Smooth muscle cell (in vitro differentiated cells): ENCODE results near the gene CCDC198. TPM values are rescaled to one million over a fixed set of nuclear protein-coding genes. Genes with fewer than 3 reads are reported as not detected.

Experiments used
- DNase-seq: peaks from one replicate; lab custom pipeline; 2025; ENCODE audit not compliant: unreplicated experiment; lab: John Stamatoyannopoulos, UW
- H2AFZ ChIP-seq: fragments of 200-600 bp; sonication (generic); 2 replicates; pipeline ENCODE4 v1.6.0; 2016; ENCODE audit warnings: antibody characterized with exemption, low read depth, mild to moderate bottlenecking
- H3F3A ChIP-seq: fragments of 200-600 bp; sonication (generic); 2 replicates; pipeline ENCODE4 v1.6.0; 2017; ENCODE audit warnings: antibody characterized with exemption, low read depth
- H3K27ac ChIP-seq: fragments of 200-600 bp; sonication (generic); 2 replicates; pipeline ENCODE4 v1.5.1; 2016; ENCODE audit warnings: low read depth, mild to moderate bottlenecking
- H3K27me3 ChIP-seq: fragments of 200-600 bp; sonication (generic); 2 replicates; pipeline ENCODE4 v1.6.1; 2016; ENCODE audit warnings: low read depth, mild to moderate bottlenecking
- H3K36me3 ChIP-seq: fragments of 200-600 bp; sonication (generic); 2 replicates; pipeline ENCODE4 v1.5.1; 2016; ENCODE audit warnings: low read depth
- H3K4me1 ChIP-seq: fragments of 200-600 bp; sonication (generic); 2 replicates; pipeline ENCODE4 v1.5.1; 2016; ENCODE audit warnings: low read depth
- H3K4me2 ChIP-seq: fragments of 200-600 bp; sonication (generic); 2 replicates; pipeline ENCODE4 v1.6.0; 2016; ENCODE audit warnings: mild to moderate bottlenecking
- H3K4me3 ChIP-seq: fragments of 200-600 bp; sonication (generic); 2 replicates; pipeline ENCODE4 v1.5.1; 2016; ENCODE audit warnings: mild to moderate bottlenecking
- H3K79me2 ChIP-seq: fragments of 200-600 bp; sonication (generic); 2 replicates; pipeline ENCODE4 v1.6.0; 2016; ENCODE audit warnings: low read depth, mild to moderate bottlenecking
- H3K9ac ChIP-seq: fragments of 200-600 bp; sonication (generic); 2 replicates; pipeline ENCODE4 v1.6.0; 2016; ENCODE audit warnings: low read depth
- H3K9me3 ChIP-seq: fragments of 200-600 bp; sonication (generic); replicated peaks from 2 replicates; pipeline ENCODE4 v1.5.1; 2016; ENCODE audit warnings: low read depth
- H4K20me1 ChIP-seq: fragments of 200-600 bp; sonication (generic); 2 replicates; pipeline ENCODE4 v1.6.0; 2016; ENCODE audit warnings: low read depth
- CTCF ChIP-seq: fragments of 200-600 bp; sonication (generic); IDR thresholded peaks from 2 replicates; pipeline ENCODE4 v1.5.1; 2017; ENCODE audit warnings: borderline replicate concordance, mild to moderate bottlenecking, antibody characterized with exemption; ENCODE audit not compliant: insufficient read depth, poor library complexity, severe bottlenecking
- WGBS: methylation state at CpG from one replicate; pipeline ENCODE4 v1.1.7; 2016; ENCODE audit warnings: low lambda C conversion rate; 5-methylcytosine and 5-hydroxymethylcytosine counted together
- polyA plus RNA-seq: library from polyadenylated mRNA; unstranded; fragments of >200 nt; fragmentation: Nextera tagmentation; extraction: Ambion mirVana; gene quantifications from 2 replicates; pipeline ENCODE4 v1.2.1, GENCODE V29; 2016
- total RNA-seq: library from RNA; depleted of rRNA; stranded (reverse); fragments of >200 nt; gene quantifications from 2 replicates; pipeline ENCODE4 v1.2.3, GENCODE V29; 2014

Gene CCDC198
- total and polyA plus RNA-seq, 2 experiments from 2014 or later = not detected

DNA sequence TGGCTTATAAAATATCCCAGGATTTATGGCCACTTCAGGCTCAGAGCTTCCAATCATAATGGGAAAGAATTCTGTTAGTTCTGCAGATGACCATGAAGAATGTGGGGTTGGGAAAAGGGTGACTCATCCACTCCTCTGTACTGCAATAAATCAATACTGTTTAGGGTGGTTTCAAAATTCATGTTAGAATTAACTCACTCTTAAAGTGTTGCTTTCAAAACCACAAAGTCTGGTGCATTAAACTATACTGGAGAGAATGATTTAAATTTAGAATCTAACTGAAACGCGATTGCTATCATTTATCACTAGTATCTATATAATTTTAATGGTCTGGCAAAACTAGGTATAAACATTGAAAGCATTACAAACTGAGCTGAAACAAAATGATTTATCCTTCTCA, 798 bp downstream of the CCDC198 start:
- H3K4me2 ChIP-seq = peak overlapping the region; percentile 34
- no peak overlapping the region for H3K9ac ChIP-seq
- WGBS = 46% methylated on average over 2 of the region's 2 CpGs

DNA sequence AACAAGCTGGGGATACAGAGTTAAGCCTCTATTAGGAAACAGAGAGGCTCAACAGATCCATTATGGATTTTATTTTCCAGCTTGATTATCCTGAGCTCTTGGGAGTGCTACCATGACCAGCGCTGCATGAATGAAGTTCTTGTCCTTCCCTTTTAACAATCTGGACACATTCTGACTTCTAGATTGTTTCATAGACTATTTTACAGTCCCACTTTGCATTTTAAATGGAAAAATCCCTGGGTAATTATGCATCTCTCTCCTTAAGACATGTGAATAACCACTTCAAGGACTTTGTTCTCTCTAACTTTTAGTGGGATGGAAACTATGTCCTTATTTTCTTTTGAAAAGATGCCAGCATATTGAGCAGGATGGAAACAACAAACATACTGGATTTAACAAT, 2.0 kb downstream of the CCDC198 start:
- H3K9ac ChIP-seq = no peak overlapping the region
- H3K9me3 ChIP-seq = no peaks in the 10 kb centered on the region
- no peaks in the 10 kb centered on the region for H3K4me1 ChIP-seq
- no peaks in the 10 kb centered on the region for H4K20me1 ChIP-seq
- H2AFZ ChIP-seq = no peak overlapping the region
- no peak overlapping the region for H3K4me2 ChIP-seq
- no peaks in the 10 kb centered on the region for H3K36me3 ChIP-seq
- 97% methylated on average over 1 of the region's 1 CpG for WGBS
- H3K27me3 ChIP-seq = peaks cover 4% of the 10 kb centered on the region
- H3K79me2 ChIP-seq = no peaks in the 10 kb centered on the region
- TF ChIP-seq CTCF = no peak
- DNase-seq = no peak
- H3F3A ChIP-seq = no peaks in the 10 kb centered on the region
- no peak overlapping the region for H3K4me3 ChIP-seq
- no peak overlapping the region for H3K27ac ChIP-seq

More for the DNA sequence above, 798 bp downstream of the CCDC198 start:
- Histone ChIP-seq H3K79me2 (no peaks in the 10 kb centered on the region), H3K27ac (no peak overlapping the region), H3K4me1 (no peaks in the 10 kb centered on the region), H3K9me3 (no peaks in the 10 kb centered on the region), H2AFZ (no peak overlapping the region), H3K36me3 (no peaks in the 10 kb centered on the region), H3K4me3 (peak overlapping the region; percentile 17), H4K20me1 (no peaks in the 10 kb centered on the region), H3K27me3 (peaks cover 13% of the 10 kb centered on the region), H3F3A (no peaks in the 10 kb centered on the region)
- no peak for TF ChIP-seq CTCF
- no peak for DNase-seq

DNA sequence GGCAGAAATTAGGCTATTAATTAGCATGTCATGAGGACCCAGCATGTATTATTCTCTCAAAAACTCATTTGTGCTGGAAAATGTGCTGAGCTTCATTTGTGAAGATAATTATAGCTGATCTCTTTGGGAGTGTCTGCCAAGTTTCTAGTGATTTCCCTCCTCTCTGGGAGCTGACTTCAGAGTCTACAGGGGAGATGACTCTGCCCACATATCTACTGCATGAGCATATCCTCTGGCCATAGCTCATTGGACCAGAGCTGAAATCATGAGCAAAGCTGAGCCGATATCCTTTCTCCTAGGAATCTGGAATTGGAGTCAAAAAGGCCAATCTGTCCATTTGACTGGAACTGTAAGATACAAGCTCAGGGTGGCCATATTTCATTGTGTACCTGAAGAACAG, 5.9 kb downstream of the CCDC198 start:
- Histone ChIP-seq H4K20me1 (no peaks in the 10 kb centered on the region), H3K4me3 (no peak overlapping the region), H3F3A (no peaks in the 10 kb centered on the region), H3K9ac (no peak overlapping the region), H3K27ac (no peak overlapping the region), H2AFZ (no peak overlapping the region), H3K4me1 (no peaks in the 10 kb centered on the region), H3K4me2 (no peak overlapping the region), H3K9me3 (no peaks in the 10 kb centered on the region), H3K79me2 (no peaks in the 10 kb centered on the region), H3K27me3 (no peaks in the 10 kb centered on the region), H3K36me3 (no peaks in the 10 kb centered on the region)
- 59% methylated on average over 1 of the region's 1 CpG for WGBS
- DNase-seq = no peak
- no peak for TF ChIP-seq CTCF

DNA sequence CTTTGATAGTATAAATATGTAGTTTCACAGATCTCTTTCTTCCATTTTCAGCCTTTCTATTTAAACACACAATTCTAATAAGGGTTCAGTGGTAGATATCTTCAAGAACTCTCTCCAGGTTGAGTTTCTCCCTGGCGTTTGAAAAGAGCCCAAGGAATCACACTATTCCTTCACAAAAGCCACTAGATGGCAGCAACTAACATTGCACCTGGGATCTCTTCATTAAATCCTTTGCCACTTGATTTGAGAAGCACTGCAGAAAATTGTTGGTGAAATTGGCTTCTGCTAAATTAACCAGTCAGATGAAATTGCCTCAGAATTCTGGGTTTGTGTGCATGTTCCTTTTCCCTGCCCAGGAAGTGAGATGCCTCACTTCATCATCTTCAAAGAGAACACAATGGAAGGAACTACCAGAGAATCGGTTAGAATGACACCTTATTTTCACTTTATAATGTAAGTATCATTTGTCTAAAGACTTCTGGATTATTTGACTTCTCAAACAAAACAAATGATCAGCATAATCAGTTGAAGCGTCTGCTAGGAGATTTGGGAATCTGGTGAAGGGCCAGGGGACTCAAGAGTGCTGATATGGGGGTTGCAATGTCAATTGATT, 6.8 kb downstream of the CCDC198 start:
- Histone ChIP-seq H3K27me3 (no peaks in the 10 kb centered on the region), H3K4me3 (no peak overlapping the region), H3F3A (no peaks in the 10 kb centered on the region), H3K27ac (no peak overlapping the region), H3K4me2 (no peak overlapping the region), H3K79me2 (no peaks in the 10 kb centered on the region), H4K20me1 (no peaks in the 10 kb centered on the region), H3K9me3 (no peaks in the 10 kb centered on the region), H2AFZ (no peak overlapping the region), H3K4me1 (no peaks in the 10 kb centered on the region), H3K36me3 (no peaks in the 10 kb centered on the region), H3K9ac (no peak overlapping the region)
- 54% methylated on average over 3 of the region's 3 CpGs for WGBS
- no peak for DNase-seq
- TF ChIP-seq CTCF = peak; percentile 65
